IPS DF 4.7 (cell line): ENCODE measurements around the gene DDX31.
"Not testable (repeated sequence)": the region's sequence is repeated elsewhere in the genome, so short reads cannot be mapped to it uniquely, and the experiment has no call there.

Source experiments
- DNase-seq: peaks from one replicate; pipeline ENCODE4 v3.0.0-alpha.2; 2013; ENCODE audit warnings: low spot score; ENCODE audit errors: extremely low read depth

DDX31 gene

DNA sequence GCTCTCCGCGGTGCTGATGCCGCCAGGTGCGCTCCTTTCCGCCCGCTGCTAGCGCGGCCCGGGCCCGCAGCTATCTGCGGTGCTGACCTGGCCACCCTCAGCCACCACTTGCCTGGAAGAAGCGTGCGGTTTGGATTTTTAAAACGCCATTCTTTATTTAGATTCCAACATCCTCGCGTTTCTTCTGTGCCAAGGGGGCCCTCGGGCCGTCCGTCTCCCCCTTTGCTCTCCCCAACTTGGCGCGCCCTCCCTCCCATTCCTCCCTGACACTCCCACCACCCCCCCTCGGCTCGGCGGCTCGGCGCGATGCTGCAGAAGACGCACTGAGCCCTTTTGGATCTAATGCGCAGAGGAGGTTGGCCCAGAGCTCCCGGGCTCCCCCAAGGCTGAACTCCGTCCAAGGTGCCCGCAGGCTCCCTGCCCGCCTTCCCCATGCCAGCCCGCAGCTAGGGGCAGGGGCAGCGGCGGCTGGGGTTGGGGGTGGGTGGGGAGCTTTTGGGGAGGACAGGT is 87.5 kb downstream of the DDX31 start, which contains the start of gene BARHL1:
BARHL1 (plus strand) TSS at position 331 of the 510 bp plus-strand sequence. CDS start 192 bp downstream, outside the sequence.
- no peak for DNase-seq

DNA sequence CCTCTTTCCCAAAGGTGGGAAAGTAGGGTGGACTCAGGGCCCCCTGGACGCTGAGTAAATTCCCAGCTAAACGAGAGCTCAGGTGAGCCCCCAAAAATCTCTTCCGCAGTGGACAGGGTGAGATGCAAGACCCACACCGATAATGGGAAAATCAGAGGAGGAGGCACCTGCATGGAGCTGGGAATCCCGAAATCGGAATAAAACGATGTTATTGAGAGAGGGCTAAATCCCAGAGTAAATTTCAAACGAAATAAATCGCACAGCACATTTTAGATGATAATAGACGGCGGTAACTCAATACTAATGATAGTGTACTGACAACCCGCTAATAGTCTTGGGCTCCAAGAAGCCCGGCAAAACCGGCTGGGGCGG is 90.4 kb downstream of the DDX31 start:
- no peak for DNase-seq

DNA sequence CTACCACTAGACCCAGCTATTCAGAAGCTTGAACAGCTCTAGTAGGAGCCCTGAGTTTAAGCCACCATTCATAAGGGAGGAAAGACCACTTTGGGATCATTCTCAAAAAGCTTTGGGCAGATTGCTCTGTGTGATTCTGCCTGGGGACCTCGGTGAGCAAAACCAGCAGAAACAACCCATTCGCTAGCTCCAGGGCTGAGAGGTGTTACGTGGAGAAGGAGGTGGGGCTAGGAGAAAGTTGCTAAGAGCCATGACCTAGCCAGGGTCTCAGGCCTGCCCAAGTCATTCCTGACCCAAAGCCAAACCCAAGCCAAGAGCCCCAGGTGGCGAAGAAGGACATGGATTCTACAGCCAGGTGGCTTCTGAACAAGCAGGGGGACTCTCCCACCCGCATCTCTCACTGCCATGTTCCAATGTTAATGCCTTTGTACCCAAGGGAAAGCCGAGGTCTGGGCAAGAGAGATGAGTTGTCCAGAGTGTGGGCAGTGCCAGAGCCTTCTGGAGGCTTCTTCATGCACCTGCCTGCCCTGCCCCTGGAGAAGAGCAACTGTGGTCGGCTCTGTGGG is 91.3 kb downstream of the DDX31 start:
- no peak for DNase-seq

DNA sequence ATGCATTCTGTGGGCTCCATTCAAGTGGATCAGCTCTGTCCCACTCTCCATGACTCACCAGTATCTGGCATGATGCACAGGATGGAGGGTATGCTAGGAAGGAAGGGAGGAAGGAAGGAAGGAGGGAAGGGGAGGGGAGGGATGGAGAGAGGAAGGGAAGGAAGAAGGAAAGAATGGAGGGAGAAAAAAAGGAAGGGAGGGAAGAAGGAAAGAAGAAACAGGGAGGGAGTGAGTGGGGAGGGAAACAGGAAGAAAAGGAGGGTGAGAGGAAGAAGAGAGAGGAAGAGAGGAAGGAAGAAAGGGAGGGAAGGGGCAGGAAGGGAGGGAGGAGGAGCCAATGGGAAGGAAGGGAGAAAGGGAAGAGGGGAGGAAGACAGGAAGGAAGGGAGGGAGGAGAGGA is 92.7 kb downstream of the DDX31 start:
- DNase-seq = no peak

DNA sequence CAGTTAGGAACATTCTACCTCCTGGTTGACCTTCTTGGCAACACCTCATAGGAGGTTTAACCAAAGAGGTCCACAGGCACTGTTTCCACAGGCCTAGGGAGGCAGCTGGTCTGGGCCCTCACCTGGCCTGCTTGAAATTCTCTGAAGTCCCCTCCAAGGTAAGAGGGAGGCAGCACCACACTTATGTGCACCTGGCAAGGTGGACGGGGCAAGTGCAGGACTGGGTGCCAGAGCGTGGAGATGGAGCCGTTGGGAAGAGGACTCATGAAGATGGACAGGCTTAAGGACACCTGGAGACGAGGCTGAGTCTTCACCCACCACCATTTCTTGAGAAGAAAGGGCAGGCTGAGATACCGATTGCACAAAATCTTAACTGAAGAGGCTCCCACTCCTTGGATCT is 94.0 kb downstream of the DDX31 start:
- DNase-seq = no peak

DNA sequence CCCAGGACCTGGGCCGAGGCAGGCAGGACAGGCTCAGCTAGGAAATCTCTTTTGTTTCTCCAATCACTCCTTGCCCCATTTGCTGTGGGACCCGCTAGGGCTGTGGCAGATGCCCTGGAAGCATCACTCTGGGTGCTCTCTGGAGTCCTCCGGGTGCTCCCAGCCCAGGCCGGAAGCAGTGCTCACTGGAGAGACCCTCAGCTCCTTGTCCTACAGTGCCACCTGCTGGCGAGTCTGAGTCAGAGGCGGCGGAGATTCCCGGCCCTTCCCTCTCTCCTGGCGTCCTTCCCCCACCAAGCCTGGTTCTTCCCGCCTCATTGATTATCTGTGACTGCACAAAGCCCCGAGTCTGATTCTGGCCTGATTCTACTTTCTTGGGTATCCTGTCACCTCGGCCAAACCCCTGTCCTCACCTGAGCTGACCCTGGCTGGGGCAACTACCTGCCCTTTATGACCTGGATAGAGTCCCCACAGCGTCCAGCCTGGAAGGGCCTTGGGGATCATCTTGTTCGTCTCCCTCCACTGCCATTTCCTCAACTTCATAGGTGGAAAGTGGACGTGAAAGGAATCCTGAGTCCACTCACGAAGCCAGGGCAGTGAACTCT is 94.7 kb downstream of the DDX31 start:
- DNase-seq = no peak

DNA sequence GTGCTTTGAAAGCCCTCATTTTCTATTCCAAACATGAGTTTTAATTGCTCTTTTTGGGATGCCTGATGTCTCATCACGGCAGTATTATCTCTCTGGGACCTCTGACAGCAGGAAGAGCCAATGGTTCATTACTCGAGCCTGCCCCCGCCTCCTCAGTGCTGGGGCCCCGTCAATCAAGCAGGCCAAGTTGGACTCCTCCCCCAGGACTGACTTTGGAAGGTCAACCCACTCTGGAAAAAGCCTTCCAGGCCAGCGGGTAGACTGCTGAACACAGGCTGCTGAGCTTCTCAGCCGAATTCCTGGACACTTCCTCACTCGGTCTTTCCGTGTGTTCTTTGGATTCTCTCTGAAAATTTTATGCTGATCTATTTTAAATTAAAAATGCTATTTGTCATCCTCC is 96.9 kb downstream of the DDX31 start:
- no peak for DNase-seq

DNA sequence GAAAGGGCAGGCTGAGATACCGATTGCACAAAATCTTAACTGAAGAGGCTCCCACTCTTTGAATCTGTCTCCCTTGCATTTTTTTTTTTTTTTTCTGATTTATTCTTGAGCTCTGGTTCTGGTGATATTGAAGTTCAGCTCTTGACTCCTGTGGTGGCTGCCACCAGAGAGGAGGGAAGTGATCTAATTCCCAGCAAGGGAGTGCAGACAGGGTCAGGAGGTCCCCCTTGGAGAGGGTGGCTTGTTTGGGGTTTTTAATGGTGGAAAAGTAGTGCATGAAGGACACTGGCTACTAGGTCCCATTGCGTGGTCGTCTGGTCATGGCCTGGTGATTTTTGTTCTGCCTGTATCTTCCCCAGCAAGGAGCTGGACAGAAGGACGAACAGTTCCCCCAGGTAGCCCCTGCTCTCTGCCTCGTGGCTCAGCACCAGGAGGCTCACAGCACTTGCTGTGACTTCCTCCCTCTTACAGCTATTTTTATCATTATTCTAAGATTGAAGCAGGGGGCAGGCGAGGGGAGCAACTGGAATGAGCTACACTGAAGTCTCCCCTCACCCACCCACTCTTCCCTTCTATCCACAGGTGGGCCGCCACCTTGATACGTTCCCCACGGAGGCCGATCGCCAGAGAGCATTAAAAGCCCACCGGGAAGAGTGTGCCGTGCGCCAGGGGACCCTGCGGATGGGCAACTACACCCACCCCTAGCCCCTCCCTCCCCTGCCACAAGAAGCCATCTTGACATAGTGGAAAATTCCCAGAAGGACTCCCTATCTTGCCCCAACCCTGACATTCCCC is 97.8 kb downstream of the DDX31 start:
- no peak for DNase-seq

DNA sequence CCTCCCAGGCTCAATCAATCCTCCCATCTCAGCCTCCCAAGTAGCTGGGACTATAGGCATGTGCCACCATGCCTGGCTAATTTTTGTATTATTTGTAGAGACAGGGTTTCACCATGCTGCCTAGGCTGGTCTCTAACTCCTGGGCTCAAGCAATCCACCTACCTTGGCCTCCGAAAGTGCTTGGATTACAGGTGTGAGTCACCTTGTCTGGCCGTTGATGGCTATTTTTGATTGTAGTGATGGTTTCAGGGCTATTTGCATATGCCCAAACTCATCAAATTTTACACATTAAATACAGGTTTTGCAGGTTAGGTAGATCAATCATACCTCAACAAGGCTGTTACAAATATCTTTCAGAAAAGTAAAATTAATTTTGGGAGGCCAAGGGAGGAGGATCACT is 101.0 kb downstream of the DDX31 start:
- DNase-seq = not testable (repeated sequence)

DNA sequence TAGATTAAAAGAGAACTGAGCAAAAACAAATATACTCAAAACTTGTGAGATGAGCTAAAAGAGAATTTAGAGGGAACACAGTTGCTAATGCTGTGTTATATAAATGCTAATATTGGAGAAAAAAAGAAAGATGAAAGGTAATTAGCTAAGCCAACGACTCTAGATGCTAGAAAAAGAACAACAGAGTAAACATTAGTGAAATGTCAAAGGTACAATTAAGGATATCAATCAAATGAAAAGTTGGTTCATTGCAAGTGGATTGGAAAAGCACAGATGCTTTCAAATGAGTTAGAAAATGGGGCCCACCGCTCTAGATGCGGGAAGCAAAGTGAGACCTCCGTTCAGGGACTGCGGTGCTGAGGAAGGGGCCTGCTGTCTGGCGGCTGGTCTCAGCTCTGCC is 105.3 kb downstream of the DDX31 start:
- no peak for DNase-seq

DNA sequence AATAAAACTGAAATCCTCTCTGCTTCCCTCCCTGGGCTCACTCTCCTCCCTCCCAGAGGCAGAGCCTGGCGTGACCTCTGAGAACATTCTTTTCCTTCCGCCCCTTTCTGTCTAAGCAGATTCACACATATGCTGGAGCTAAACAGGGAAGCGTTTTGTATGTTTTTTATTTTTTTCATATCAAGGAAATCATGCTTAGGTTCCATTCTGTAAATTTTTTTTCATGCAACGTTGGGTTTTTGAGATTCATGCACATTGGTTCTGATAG is 107.5 kb downstream of the DDX31 start:
- no peak for DNase-seq

DNA sequence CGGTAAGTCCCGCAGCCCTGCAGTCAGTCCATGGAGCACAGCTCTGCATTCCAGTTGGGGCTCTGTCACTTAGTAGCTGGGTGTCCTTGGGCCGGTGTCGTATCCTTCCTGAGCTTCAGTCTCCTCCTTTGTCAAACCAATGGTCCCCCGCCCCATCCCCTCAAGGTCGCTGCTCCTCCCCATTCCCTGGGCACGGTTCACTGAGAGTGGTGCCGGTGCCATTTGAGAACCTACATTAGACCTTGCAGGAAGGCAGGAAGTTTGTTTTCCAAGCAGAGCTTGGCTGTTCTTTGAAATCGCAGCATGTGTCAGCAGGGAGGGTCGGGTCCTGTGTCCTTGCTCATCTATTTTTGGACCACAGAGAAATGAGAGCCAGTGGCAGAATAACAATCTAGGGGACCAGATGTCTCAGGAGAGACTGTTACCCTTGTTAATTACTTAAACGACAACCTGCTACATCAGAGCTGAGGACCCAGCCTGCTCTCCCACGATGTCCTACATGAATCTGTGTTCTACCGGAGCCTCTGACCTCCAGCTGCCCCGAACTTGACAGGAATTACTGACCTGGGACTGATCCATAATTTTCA is 109.1 kb downstream of the DDX31 start:
- DNase-seq = no peak

DNA sequence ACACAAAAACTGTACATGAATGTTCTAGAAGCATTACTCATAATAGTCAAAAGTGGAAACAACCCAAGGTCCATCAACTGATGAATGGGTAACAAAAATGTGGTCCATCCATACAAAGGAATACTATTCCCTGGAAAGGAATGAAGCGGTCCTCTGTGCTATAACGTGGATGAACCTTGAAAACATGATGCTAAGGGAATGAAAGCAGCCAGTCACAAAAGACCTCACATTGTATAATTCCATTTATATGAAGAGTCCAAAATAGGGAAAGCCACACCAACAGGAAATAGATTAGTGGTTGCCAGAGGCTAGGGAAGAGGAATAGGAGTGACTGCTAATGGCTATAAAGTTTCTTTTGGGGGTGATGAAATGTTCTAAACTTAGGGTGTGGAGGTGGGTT is 110.1 kb downstream of the DDX31 start:
- DNase-seq = no peak

DNA sequence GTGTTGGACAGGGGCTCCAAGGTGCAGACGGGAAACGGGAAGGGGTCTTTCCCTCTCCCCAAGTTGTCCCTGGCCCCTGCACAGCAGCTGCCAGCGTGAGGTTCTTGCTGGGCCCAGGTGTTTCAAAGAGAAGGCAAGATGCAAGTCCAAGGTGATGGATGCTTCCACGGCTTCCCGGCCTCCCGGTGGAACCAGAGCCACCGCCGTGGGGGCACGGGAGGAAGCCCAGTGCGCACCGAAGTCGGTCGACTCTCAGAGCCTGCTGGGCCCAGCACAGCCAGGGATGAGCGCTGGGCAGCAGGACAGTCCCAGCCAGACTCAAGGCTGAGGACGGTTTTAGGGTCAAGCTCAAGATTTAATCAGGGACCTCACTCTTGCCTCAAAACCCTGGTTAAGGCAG is 112.6 kb downstream of the DDX31 start:
- no peak for DNase-seq

DNA sequence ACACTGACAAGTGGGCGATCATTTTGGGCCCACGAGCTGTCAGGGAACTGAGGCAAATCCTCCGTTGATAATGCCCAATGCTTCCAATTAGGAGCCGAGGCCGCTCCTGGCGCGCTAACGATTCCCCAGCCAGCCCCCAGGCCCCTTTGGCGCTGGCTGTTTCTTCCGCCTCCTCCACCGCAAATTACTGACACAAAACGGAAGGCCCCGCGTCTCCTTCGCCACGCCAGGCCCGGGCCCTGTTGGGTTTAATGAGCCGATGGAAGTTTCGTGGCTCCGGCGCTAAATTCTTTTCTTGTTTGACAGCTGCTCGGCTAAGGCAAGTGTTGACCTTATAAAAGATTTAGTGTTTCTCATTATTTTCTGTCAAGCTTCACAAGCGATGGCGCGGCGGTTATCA is 113.1 kb downstream of the DDX31 start:
- no peak for DNase-seq

DNA sequence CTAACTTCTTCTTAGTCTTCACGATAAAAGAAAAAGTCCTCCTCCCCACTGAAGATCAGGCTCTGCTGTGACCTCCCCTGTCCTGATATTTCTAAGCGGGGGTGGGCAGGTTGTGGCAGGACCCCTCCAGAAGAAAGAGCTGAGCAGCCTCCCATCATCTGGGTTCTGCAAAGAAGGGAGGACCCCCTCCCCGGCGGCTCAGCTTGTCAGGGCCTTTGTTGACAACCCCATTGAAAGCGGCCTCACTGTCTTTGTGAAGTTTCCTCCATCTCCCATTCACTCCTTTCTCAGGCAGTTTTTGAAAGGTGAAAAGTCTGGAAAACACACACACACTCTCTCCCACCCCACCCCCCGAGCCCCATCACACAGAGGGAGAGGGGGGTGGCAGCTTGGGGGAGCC is 113.5 kb downstream of the DDX31 start:
- no peak for DNase-seq

DNA sequence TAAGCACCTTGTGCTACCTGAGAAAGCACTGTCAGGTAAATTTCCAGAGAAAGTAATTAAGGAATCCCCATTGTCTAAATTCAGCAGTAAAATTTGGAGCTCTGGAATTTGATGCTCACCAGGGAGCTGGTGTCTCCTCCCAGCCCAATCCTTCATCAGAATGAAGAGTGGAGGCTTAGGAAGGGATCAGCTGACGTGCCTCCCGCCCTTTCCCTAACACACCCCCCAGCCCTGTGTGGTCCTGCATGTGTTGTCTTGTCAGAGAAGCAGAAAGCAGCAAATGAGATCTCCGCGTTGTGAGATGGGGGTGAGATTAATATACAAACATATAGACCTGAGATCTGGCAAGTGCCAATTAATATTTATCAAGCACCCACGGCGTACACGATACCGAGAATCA is 114.3 kb downstream of the DDX31 start:
- no peak for DNase-seq

DNA sequence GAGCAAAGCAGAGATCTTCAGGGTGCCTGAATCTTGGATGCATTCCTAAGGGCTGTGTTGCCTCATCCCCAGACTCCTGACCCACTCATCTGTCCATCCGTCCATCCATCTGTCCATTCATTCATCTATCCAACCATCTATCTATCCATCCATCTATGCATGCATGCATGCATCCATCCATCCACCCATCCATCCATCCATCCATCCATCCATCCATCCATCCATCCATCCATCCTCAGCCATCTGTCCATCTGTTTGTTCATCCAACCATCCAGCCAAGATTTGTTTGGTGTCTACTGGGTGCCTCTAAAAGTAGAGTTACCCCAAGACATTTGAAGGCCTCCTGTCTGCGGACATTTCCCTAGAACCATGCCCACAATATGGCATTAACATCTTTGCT is 115.0 kb downstream of the DDX31 start:
- no peak for DNase-seq

DNA sequence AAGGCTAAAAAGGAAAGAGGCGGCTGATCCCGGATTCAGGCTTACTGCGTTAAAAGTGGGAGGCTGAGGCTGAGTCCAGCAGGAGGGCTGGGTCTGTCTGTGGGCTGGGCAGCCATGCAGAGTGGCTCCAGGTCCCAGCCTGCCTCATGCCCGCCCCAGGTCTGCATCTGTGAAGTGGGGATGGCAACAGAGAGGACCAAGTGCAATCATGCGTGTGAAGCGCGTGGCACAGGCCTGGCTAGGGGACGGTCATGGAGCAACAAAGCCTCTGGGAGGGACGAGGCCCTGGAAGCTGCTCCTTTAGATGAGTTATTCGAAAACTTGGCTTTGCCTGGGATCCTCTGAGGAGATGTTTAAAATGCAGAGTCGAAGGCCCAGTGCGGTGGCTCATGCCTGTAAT is 117.7 kb downstream of the DDX31 start:
- DNase-seq = no peak

DNA sequence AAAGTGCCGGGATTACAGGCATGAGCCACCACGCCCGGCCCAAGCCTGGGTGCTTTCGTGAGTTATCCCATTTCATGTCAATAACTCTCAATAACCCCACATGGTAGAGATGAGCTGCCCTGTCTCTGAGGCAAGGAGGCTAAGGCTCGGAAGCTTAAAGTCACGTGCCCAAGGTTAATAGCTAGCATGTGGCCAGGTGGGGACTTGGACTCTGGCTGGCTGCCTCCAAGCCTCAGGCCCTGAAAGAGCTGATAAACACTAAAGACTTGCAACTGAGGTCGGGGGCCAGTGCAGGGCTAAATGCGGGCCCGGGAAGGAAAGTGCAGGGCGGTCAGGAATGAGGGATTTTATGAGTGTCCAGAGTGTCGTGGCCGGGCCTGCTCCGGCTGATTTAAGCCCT is 118.2 kb downstream of the DDX31 start:
- no peak for DNase-seq

DNA sequence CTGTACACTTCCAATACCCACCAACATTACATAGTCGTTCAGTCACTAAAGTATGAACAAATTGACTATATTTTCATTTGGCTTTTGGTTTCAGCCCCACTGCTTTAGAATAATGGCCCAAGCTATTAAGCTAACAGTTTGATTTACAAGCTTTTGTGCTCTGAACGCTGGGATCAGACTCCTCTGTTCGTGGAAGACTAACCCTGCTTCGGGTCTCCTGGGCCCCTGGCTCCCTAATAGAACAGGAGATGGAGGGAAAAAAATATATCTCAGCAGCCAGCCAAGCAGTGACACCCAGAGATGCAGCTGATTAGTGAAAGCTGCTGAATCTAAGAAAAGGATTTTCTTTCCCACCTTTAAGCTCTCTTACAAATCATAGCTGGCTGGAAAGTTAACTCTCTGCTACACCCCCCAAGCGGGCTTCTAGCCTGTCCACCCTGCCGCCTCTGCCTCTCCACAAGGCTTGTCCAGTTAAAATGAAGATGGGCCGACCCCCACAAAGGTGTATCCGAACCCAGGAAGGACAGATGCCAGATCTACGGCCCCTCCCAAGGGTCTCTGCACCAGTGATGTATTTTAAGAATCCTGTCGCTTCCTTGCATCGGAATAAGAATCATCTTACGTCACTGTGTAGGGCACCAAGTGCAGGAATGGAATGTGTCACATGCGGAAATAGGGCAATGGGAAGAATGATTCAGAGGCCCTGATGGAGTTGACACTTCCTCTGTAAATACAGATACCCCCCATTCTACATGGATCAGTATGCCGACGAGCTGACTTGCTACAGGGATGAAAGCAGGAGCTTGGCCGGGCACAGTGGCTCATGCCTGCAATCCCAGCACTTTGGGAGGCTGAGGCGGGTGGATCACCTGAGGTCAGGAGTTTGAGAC is 120.8 kb downstream of the DDX31 start:
- DNase-seq = no peak
